Parathyroid adenoma (tissue), 2 donors: Measurements from ENCODE around the gene EML6.
"Not testable (repeated sequence)": the region's sequence is repeated elsewhere in the genome, so short reads cannot be mapped to it uniquely, and the experiment has no call there.

Experiments
- H2AFZ ChIP-seq: fragments of 300-600 bp; sonication (generic); one replicate; pipeline ENCODE4 v1.7.0; 2017; ENCODE audit warnings: antibody characterized with exemption, mild to moderate bottlenecking
- H3K27ac ChIP-seq: fragments of 300-600 bp; sonication (generic); one replicate; pipeline ENCODE4 v1.7.0; 2017
- H3K27me3 ChIP-seq: fragments of 300-600 bp; sonication (generic); one replicate; pipeline ENCODE4 v1.7.0; 2017; ENCODE audit warnings: low read length; ENCODE audit not compliant: control insufficient read depth, insufficient read depth
- H3K36me3 ChIP-seq: fragments of 300-600 bp; sonication (generic); one replicate; pipeline ENCODE4 v1.7.0; 2017; ENCODE audit warnings: low read length; ENCODE audit not compliant: control insufficient read depth, insufficient read depth
- H3K4me1 ChIP-seq: fragments of 300-600 bp; sonication (generic); one replicate; pipeline ENCODE4 v1.7.0; 2017; ENCODE audit warnings: control low read depth
- H3K4me2 ChIP-seq: fragments of 300-600 bp; sonication (generic); one replicate; pipeline ENCODE4 v1.7.0; 2017; ENCODE audit warnings: low read length
- H3K4me3 ChIP-seq: fragments of 300-600 bp; sonication (generic); one replicate; pipeline ENCODE4 v1.7.0; 2017; ENCODE audit warnings: low read depth, low read length
- H3K79me2 ChIP-seq: fragments of 300-600 bp; sonication (generic); one replicate; pipeline ENCODE4 v1.7.0; 2017; ENCODE audit warnings: control low read depth
- H3K9ac ChIP-seq: fragments of 300-600 bp; sonication (generic); one replicate; pipeline ENCODE4 v1.7.0; 2017; ENCODE audit warnings: mild to moderate bottlenecking
- H3K9me3 ChIP-seq: fragments of 300-600 bp; sonication (generic); one replicate; pipeline ENCODE4 v1.7.0; 2017; ENCODE audit warnings: low read length; ENCODE audit not compliant: control insufficient read depth
- TF ChIP-seq, protein P1 (sequence below): fragments of 300-600 bp; sonication (generic); IDR thresholded peaks from one replicate; pipeline ENCODE4 v1.7.0; 2017; ENCODE audit warnings: antibody characterized with exemption, mild to moderate bottlenecking
- donor health status: primary hyperparathyroidism.

The EML6 gene

DNA sequence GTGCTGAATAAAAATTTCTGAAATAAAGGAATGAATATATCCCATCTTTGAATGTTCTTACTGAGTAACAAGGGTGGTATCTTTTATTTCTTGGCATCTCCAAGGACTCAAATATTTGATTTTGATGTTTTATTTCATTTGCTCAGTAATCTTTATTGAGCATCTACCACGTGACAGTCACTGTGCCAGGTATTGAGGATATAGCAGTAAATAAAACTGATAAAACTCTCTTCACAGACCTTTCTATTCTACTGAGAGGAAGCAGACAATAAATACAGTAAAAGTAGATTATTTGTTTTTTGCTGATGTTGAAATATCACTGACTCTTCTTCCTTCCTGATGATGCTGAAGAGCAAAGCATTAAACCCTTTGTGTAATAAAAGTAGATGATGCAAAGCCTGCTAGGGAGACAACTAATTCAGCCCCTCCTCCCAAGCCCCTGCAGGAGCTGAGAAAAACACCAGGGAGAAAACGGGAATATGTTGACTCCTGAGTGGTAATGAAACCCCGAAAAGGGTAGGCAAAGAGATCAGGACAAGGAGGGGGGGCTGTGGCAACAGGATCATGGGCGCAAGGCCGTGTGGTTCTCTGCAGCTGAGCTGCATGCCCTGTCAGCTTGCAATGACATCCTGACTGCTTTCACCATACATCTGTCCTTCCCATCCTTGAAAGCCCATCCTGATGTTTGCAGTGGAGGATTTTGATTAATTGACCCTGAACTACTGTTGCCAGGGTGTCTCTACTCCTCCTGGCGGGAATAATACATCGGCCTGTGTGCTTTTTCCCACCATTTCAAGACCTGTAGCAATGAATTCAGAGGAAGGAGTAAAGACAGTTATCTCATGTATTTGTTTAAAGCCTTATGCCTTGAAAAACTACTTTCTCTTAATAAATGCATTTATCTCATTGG lies 117.4 kb downstream of the EML6 start:
- Histone ChIP-seq H3K27me3 (no peaks in the 10 kb centered on the region), H3K9ac (no peak overlapping the region), H3K4me2 (no peak overlapping the region), H3K4me3 (no peak overlapping the region), H3K79me2 (no peaks in the 10 kb centered on the region), H3K4me1 (no peaks in the 10 kb centered on the region), H3K27ac (no peak overlapping the region), H3K9me3 (no peaks in the 10 kb centered on the region), H3K36me3 (no peaks in the 10 kb centered on the region), H2AFZ (no peak overlapping the region)
- TF ChIP-seq, protein P1, sequence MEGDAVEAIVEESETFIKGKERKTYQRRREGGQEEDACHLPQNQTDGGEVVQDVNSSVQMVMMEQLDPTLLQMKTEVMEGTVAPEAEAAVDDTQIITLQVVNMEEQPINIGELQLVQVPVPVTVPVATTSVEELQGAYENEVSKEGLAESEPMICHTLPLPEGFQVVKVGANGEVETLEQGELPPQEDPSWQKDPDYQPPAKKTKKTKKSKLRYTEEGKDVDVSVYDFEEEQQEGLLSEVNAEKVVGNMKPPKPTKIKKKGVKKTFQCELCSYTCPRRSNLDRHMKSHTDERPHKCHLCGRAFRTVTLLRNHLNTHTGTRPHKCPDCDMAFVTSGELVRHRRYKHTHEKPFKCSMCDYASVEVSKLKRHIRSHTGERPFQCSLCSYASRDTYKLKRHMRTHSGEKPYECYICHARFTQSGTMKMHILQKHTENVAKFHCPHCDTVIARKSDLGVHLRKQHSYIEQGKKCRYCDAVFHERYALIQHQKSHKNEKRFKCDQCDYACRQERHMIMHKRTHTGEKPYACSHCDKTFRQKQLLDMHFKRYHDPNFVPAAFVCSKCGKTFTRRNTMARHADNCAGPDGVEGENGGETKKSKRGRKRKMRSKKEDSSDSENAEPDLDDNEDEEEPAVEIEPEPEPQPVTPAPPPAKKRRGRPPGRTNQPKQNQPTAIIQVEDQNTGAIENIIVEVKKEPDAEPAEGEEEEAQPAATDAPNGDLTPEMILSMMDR: no peak

GRCh38 chr2:54841500-54841899 lies 118.0 kb downstream of the EML6 start:
- not testable (repeated sequence) for H3K9me3 ChIP-seq, H3K27ac ChIP-seq, H3K9ac ChIP-seq, H3K36me3 ChIP-seq, H3K27me3 ChIP-seq, H2AFZ ChIP-seq, H3K79me2 ChIP-seq, H3K4me3 ChIP-seq, H3K4me1 ChIP-seq, H3K4me2 ChIP-seq

DNA sequence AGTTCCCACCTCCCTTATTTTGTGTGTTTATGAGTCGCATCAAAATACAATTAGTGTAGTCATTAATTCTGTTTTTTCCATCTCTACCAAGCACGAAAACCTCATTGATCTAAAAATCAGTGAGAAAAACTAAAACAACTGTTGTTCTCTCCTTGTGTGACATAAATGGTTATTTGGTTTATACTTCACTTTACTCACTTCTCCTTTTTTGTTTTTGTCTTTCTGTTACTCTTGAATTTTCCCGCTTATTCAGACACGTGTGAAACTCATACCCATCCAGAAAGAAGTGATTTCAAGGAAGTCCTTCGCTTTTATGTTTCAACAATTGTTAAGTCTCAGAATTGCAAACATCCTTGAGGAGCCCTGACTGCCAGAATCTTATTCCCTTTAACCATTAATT lies 121.6 kb downstream of the EML6 start:
- no peak overlapping the region for H3K4me2 ChIP-seq
- H2AFZ ChIP-seq: no peak overlapping the region
- H3K36me3 ChIP-seq: no peaks in the 10 kb centered on the region
- no peaks in the 10 kb centered on the region for H3K9me3 ChIP-seq
- TF ChIP-seq, protein P1: no peak
- H3K27me3 ChIP-seq: no peaks in the 10 kb centered on the region
- H3K27ac ChIP-seq: no peak overlapping the region
- H3K79me2 ChIP-seq: no peaks in the 10 kb centered on the region
- H3K9ac ChIP-seq: no peak overlapping the region
- H3K4me1 ChIP-seq: no peaks in the 10 kb centered on the region
- no peak overlapping the region for H3K4me3 ChIP-seq

DNA sequence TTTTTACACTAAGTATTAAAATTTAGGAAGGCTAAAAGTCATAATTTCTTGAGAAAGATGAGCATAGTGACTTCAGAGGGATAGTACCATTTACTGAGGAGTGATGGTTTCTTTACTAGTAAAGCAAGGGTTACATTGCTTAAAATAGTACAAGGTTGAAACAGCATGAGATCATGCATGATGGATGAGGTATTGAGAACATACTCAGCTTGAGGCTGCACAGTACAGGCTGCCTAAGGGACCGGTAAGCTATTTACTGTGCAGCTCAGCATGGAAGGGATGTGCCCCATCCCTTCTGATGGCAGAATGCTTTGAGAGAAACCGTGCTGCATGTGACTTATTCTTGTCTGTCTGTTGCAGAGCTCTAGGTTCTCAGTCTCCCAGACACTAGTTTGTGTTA lies 122.1 kb downstream of the EML6 start:
- Histone ChIP-seq H3K27me3 (no peaks in the 10 kb centered on the region), H3K36me3 (no peaks in the 10 kb centered on the region), H3K79me2 (no peaks in the 10 kb centered on the region), H3K4me2 (no peak overlapping the region), H3K9ac (no peak overlapping the region), H3K4me3 (no peak overlapping the region), H2AFZ (no peak overlapping the region), H3K9me3 (no peaks in the 10 kb centered on the region), H3K4me1 (no peaks in the 10 kb centered on the region), H3K27ac (no peak overlapping the region)
- TF ChIP-seq, protein P1: no peak

- H3K4me1 ChIP-seq: no peaks in the 10 kb centered on the region
- H3K79me2 ChIP-seq: no peaks in the 10 kb centered on the region
- H3K4me2 ChIP-seq: no peak overlapping the region
- no peak overlapping the region for H3K9ac ChIP-seq
- no peak overlapping the region for H3K27ac ChIP-seq
- no peaks in the 10 kb centered on the region for H3K36me3 ChIP-seq
- H2AFZ ChIP-seq: no peak overlapping the region
- no peaks in the 10 kb centered on the region for H3K27me3 ChIP-seq
- TF ChIP-seq, protein P1: no peak
- no peaks in the 10 kb centered on the region for H3K9me3 ChIP-seq
- H3K4me3 ChIP-seq: no peak overlapping the region
These were observed 127.0 kb downstream of the EML6 start for GRCh38 chr2:54850171-54851122.
